K562 (cell line): ENCODE results near the gene TRIP10. TPM values are rescaled to one million over a fixed set of nuclear protein-coding genes. Genes with fewer than 3 reads are reported as not detected.

Source experiments
- ATAC-seq: fragments of 200-7000 bp; cut with Tn5 transposase; 3 replicates; pipeline ENCODE4 v1.9.1; 2020; ENCODE audit warnings: moderate library complexity
- BruUV-seq: library from RNA; stranded (reverse); fragments of 400-500 nt; replicated peaks from 2 replicates; lab custom pipeline; 2021; lab: Mats Ljungman, UMichigan
- CTCF ChIA-PET: fragments of 300-600 bp; formaldehyde crosslinking; extraction: SDS; loops from one replicate; lab custom pipeline; 2021; ENCODE audit warnings: low intra/inter-chr PET ratio; lab: Yijun Ruan, JAX
- POLR2A ChIA-PET: fragments of 300-600, 350-650 bp; sonication (Branson Sonifier 250); formaldehyde crosslinking; extraction: SDS; loops from one replicate; lab custom pipeline; 2021; ENCODE audit warnings: antibody characterized with exemption, inconsistent platforms; lab: Yijun Ruan, JAX
- DNase-seq, 4 experiments: peaks; one replicate each; pipeline versions ENCODE4 v3.0.0 to v3.0.0-alpha.2; 2011 to 2018; ENCODE audit warnings: low spot score in 3 of 4, mixed read lengths in 3 of 4; ENCODE audit errors: extremely low read depth in 1 of 4
- FAIRE-seq: peaks from 2 replicates; lab custom pipeline; 2011; peaks lifted over from hg19 to GRCh38; lab: Jason Lieb, UNC
- H2AFZ ChIP-seq: 2 replicates; pipeline ENCODE4 v1.6.0; 2011; ENCODE audit warnings: low read depth, low read length, control low read depth, inconsistent platforms
- H3K27ac ChIP-seq: fragments of 200-600 bp; 3 replicates; pipeline ENCODE4 v1.8.0; 2011; ENCODE audit warnings: low read depth, mild to moderate bottlenecking, control low read depth, inconsistent platforms, low read length, moderate library complexity, mixed read lengths; ENCODE audit errors: extremely low read depth
- H3K27me3 ChIP-seq, 2 experiments: fragments of 300-600 bp in 1 of 2; 2 replicates in 1 of 2; 3 replicates in 1 of 2; pipeline versions ENCODE4 v1.6.0 to v1.8.0; 2011; ENCODE audit warnings: inconsistent platforms in 2 of 2, low read length in 2 of 2, mild to moderate bottlenecking in 1 of 2, mixed read lengths in 1 of 2, moderate library complexity in 1 of 2; ENCODE audit not compliant: control insufficient read depth in 2 of 2, insufficient read depth in 2 of 2
- H3K36me3 ChIP-seq: fragments of 300-600 bp; 3 replicates; pipeline ENCODE4 v1.8.0; 2011; ENCODE audit warnings: mild to moderate bottlenecking, low read length, inconsistent platforms; ENCODE audit not compliant: control insufficient read depth, insufficient read depth
- H3K4me1 ChIP-seq, 2 experiments: fragments of 200-600 bp in 1 of 2; replicated peaks in 1 of 2; 2 replicates in 1 of 2; 3 replicates in 1 of 2; pipeline versions ENCODE4 v1.5.1 to v1.8.0; 2011; ENCODE audit warnings: inconsistent platforms in 2 of 2, low read length in 2 of 2, mild to moderate bottlenecking in 1 of 2, mixed read lengths in 1 of 2, moderate library complexity in 1 of 2; ENCODE audit not compliant: control insufficient read depth in 2 of 2, insufficient read depth in 2 of 2
- H3K4me2 ChIP-seq: 2 replicates; pipeline ENCODE4 v1.6.1; 2011; ENCODE audit warnings: low read length, control low read depth, inconsistent platforms, mixed read lengths; ENCODE audit not compliant: insufficient read depth
- H3K4me3 ChIP-seq: fragments of 200-600 bp; sonication (generic), shearing (Covaris generic); 2 replicates; pipeline ENCODE4 v1.5.1; 2016; ENCODE audit warnings: control low read depth, inconsistent platforms
- H3K79me2 ChIP-seq: fragments of 200-600 bp; 3 replicates; pipeline ENCODE4 v1.8.0; 2011; ENCODE audit warnings: low read length, inconsistent platforms; ENCODE audit not compliant: control insufficient read depth, insufficient read depth
- H3K9ac ChIP-seq, 2 experiments: 2 replicates each; pipeline versions ENCODE4 v1.6.0 to v1.6.1; 2011; ENCODE audit warnings: low read depth in 2 of 2, low read length in 2 of 2, control low read depth in 1 of 2, inconsistent platforms in 1 of 2, mild to moderate bottlenecking in 1 of 2, mixed read lengths in 1 of 2; ENCODE audit not compliant: insufficient read depth in 1 of 2
- H3K9me1 ChIP-seq: one replicate; pipeline ENCODE4 v1.6.0; 2011; ENCODE audit warnings: inconsistent platforms, mild to moderate bottlenecking, low read length, moderate library complexity; ENCODE audit not compliant: control insufficient read depth, insufficient read depth
- H3K9me3 ChIP-seq: replicated peaks from 2 replicates; pipeline ENCODE4 v1.5.1; 2011; ENCODE audit warnings: low read depth, low read length, inconsistent platforms; ENCODE audit not compliant: control insufficient read depth, insufficient read depth
- H4K20me1 ChIP-seq: replicated peaks from 2 replicates; pipeline ENCODE4 v1.6.1; 2011; ENCODE audit warnings: low read length, inconsistent platforms, mixed read lengths; ENCODE audit not compliant: control insufficient read depth, insufficient read depth
- CHCHD3 ChIP-seq: fragments of 250-450 bp; sonication (Bioruptor Pico); IDR thresholded peaks from 2 replicates; pipeline ENCODE4 v2.1.2; 2022; ENCODE audit warnings: mild to moderate bottlenecking
- DDX20 ChIP-seq: fragments of 450-650 bp; IDR thresholded peaks from 2 replicates; pipeline ENCODE4 v1.6.1; 2016; ENCODE audit warnings: missing genetic modification characterization, low read depth, mild to moderate bottlenecking, missing compliant biosample characterization, moderate library complexity
- E2F6 ChIP-seq, 2 experiments: IDR thresholded peaks; 2 replicates each; pipeline ENCODE4 v1.6.1; 2011; ENCODE audit warnings: borderline replicate concordance in 1 of 2, control low read depth in 1 of 2, low read depth in 1 of 2, low read length in 1 of 2, mild to moderate bottlenecking in 1 of 2, mixed read lengths in 1 of 2, moderate library complexity in 1 of 2; ENCODE audit not compliant: insufficient read depth in 1 of 2, insufficient read length in 1 of 2, poor library complexity in 1 of 2, severe bottlenecking in 1 of 2; ENCODE audit errors: extremely low read depth in 1 of 2
- FOXM1 ChIP-seq, 2 experiments: fragments of 450-650 bp in 1 of 2; sonication (generic) in 1 of 2; formaldehyde crosslinking in 1 of 2; IDR thresholded peaks; 2 replicates each; pipeline versions ENCODE4 v1.6.1 to v1.9.0; 2017 to 2022; ENCODE audit warnings: low read depth in 2 of 2, mild to moderate bottlenecking in 2 of 2, missing genetic modification reagents in 1 of 2, moderate library complexity in 1 of 2
- IRF1 ChIP-seq: sonication (generic); formaldehyde crosslinking; IDR thresholded peaks from 2 replicates; pipeline ENCODE4 v1.8.0; 2022; ENCODE audit warnings: missing genetic modification reagents, mild to moderate bottlenecking, borderline replicate concordance
- KDM5B ChIP-seq: fragments of 200-600 bp; sonication (generic); IDR thresholded peaks from 2 replicates; pipeline ENCODE4 v1.6.1; 2012; ENCODE audit warnings: low read depth, mild to moderate bottlenecking, moderate library complexity, low read length, control low read depth, inconsistent platforms; ENCODE audit not compliant: insufficient replicate concordance
- L3MBTL2 ChIP-seq: fragments of 450-650 bp; IDR thresholded peaks from 2 replicates; pipeline ENCODE4 v1.6.1; 2016; ENCODE audit warnings: mild to moderate bottlenecking, moderate library complexity
- NFATC3 ChIP-seq: fragments of 450-650 bp; IDR thresholded peaks from 2 replicates; pipeline ENCODE4 v1.6.1; 2017; ENCODE audit warnings: mild to moderate bottlenecking
- NRF1 ChIP-seq, 2 experiments: fragments of 450-650 bp; IDR thresholded peaks in 1 of 2; conservative IDR thresholded peaks in 1 of 2; 2 replicates each; pipeline ENCODE4 v1.6.1; 2014; ENCODE audit warnings: mild to moderate bottlenecking in 2 of 2
- PHF20 ChIP-seq: fragments of 450-650 bp; IDR thresholded peaks from 2 replicates; pipeline ENCODE4 v1.6.1; 2018; ENCODE audit not compliant: partially characterized antibody
- RBFOX2 ChIP-seq: fragments of 200-400 bp; formaldehyde crosslinking; IDR thresholded peaks from 2 replicates; pipeline ENCODE4 v1.6.1; 2017; ENCODE audit warnings: low read depth, mild to moderate bottlenecking, low read length, moderate library complexity
- SOX6 ChIP-seq: fragments of 450-650 bp; IDR thresholded peaks from 2 replicates; pipeline ENCODE4 v1.6.1; 2014; ENCODE audit warnings: mild to moderate bottlenecking
- ZBTB1 ChIP-seq: sonication (generic); formaldehyde crosslinking; IDR thresholded peaks from 2 replicates; pipeline ENCODE4 v1.8.1; 2023; ENCODE audit warnings: missing genetic modification reagents, low read depth, mild to moderate bottlenecking, borderline replicate concordance
- ZNF12 ChIP-seq: sonication (generic); formaldehyde crosslinking; IDR thresholded peaks from 2 replicates; pipeline ENCODE4 v1.4.0; 2020; ENCODE audit warnings: mild to moderate bottlenecking, missing genetic modification reagents
- WGBS: fragments of 100-300 bp; shearing (Covaris generic); methylation state at CpG from one replicate; pipeline ENCODE4 v1.1.6; 2016; ENCODE audit warnings: low coverage, mixed read lengths; ENCODE audit not compliant: insufficient coverage; ENCODE audit errors: missing lambda C conversion rate; 5-methylcytosine and 5-hydroxymethylcytosine counted together
- in situ Hi-C: fragments of 300-500 bp; cut with MboI; formaldehyde crosslinking; loops from 4 replicates; pipeline ENCODE4 v1.15.0; 2018; ENCODE audit warnings: inconsistent platforms, mixed read lengths
- intact Hi-C: fragments of 100-400 bp; cut with micrococcal nuclease; formaldehyde crosslinking; loops from 2 replicates; pipeline ENCODE4 v1.14.2; 2022
- polyA plus RNA-seq, 8 experiments: library from polyadenylated mRNA; depleted of rRNA in 4 of 8; stranded (reverse) in 5 of 8; unstranded in 3 of 8; fragments of >200 nt; fragmentation: Nextera tagmentation in 2 of 8; fragmentation: Illumina TruSeq in 1 of 8; extraction: Ambion mirVana in 2 of 8; extraction: Trizol in 1 of 8; gene quantifications; 2 replicates each; pipeline versions ENCODE4 v1.2.1 to v1.2.3, GENCODE V29; 2011 to 2014; ENCODE audit warnings: inconsistent platforms in 1 of 8, missing spikeins in 1 of 8
- total RNA-seq, 7 experiments: library from RNA; depleted of rRNA in 6 of 7; stranded (reverse); fragments of >200 nt in 6 of 7; fragmentation: Illumina TruSeq in 2 of 7; extraction: Trizol in 2 of 7; gene quantifications; 2 replicates each; pipeline versions ENCODE4 v1.2.1 to v1.2.3, GENCODE V29; 2011 to 2021; ENCODE audit warnings: low replicate concordance in 1 of 7
- TF ChIP-seq, protein P1 (sequence below): fragments of 450-650 bp; IDR thresholded peaks from 2 replicates; pipeline ENCODE4 v1.6.1; 2018; ENCODE audit not compliant: partially characterized antibody

TRIP10 gene
- total and polyA plus RNA-seq, 9 of the 15 experiments (the other 6 are each of a cell fraction or from before 2014, with no cell fraction given) = 1.2 to 66.8 (median 36.1) TPM

DNA sequence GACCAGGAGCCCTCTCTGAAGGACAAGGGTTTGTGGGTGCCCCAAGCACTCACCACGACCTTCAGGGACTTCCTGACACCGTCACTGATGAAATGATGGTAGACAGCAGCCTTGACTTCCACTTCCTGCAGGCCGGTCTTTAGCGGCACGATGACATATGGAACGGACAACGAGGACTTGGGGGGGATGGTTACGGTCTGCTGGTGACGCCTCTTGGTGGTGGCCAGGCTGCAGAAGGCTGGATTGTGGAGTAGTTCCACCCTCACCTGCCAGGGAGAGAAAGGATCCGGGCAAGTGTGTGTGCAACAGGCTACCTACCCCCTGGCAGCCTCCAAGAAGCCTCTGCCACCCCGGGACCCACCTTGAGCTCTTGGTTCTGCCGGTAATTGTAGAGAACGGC is 42.2 kb upstream of the TRIP10 start:
- WGBS = 18% methylated on average over 13 of the region's 13 CpGs
- H3K79me2 ChIP-seq = no peaks in the 10 kb centered on the region
- H3K36me3 ChIP-seq = no peaks in the 10 kb centered on the region
- intact Hi-C loops = no loop called here
- H2AFZ ChIP-seq = peak overlapping the region; percentile 89
- H3K9ac ChIP-seq = peak overlapping the region in 1 of 2 experiments; percentile 74; a peak in 2 of 4 replicates
- ChIA-PET CTCF (no interaction called here), POLR2A (interaction anchor here (1.1 kb wide), 1 partner anchor 9 kb away, joined by 3 read pairs; no protein-coding TSS in a partner anchor)
- H3K4me1 ChIP-seq = peaks cover 7 to 27% of the 10 kb centered on the region in 2 experiments; a peak in 3 of 5 replicates
- no peaks in the 10 kb centered on the region for H3K9me1 ChIP-seq
- no peak overlapping the region for H3K4me3 ChIP-seq
- peak in 1 of 4 experiments; percentile 26 for DNase-seq
- no peak; the same call in 2 of the 3 replicates for ATAC-seq
- peaks cover 5 to 6% of the 10 kb centered on the region in 2 experiments; a peak in 3 of 5 replicates for H3K27me3 ChIP-seq
- FAIRE-seq = peak; percentile 55
- no peaks in the 10 kb centered on the region for H4K20me1 ChIP-seq
- peak overlapping the region; percentile 49; the same call in 1 of the 2 replicates for H3K4me2 ChIP-seq
- H3K27ac ChIP-seq = no peak overlapping the region
- in situ Hi-C loops = no loop called here
- BruUV-seq = no TSS peak
- H3K9me3 ChIP-seq = no peaks in the 10 kb centered on the region
- no peak for TF ChIP-seq NFATC3
- no peak for TF ChIP-seq FOXM1 (IDR thresholded peaks at IDR 0.05; ENCODE audit: low read depth)
- TF ChIP-seq FOXM1 (CRISPR knock-in tag; IDR thresholded peaks at IDR 0.05; ENCODE audit: low read depth) = no peak
- TF ChIP-seq, protein P1, sequence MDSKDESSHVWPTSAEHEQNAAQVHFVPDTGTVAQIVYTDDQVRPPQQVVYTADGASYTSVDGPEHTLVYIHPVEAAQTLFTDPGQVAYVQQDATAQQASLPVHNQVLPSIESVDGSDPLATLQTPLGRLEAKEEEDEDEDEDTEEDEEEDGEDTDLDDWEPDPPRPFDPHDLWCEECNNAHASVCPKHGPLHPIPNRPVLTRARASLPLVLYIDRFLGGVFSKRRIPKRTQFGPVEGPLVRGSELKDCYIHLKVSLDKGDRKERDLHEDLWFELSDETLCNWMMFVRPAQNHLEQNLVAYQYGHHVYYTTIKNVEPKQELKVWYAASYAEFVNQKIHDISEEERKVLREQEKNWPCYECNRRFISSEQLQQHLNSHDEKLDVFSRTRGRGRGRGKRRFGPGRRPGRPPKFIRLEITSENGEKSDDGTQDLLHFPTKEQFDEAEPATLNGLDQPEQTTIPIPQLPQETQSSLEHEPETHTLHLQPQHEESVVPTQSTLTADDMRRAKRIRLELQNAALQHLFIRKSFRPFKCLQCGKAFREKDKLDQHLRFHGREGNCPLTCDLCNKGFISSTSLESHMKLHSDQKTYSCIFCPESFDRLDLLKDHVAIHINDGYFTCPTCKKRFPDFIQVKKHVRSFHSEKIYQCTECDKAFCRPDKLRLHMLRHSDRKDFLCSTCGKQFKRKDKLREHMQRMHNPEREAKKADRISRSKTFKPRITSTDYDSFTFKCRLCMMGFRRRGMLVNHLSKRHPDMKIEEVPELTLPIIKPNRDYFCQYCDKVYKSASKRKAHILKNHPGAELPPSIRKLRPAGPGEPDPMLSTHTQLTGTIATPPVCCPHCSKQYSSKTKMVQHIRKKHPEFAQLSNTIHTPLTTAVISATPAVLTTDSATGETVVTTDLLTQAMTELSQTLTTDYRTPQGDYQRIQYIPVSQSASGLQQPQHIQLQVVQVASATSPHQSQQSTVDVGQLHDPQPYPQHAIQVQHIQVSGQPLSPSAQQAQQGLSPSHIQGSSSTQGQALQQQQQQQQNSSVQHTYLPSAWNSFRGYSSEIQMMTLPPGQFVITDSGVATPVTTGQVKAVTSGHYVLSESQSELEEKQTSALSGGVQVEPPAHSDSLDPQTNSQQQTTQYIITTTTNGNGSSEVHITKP = peak; percentile 96
- TF ChIP-seq PHF20 = no peak
- TF ChIP-seq IRF1 (CRISPR knock-in tag) = no peak
- TF ChIP-seq ZBTB1 (CRISPR knock-in tag) = no peak
- no peak for TF ChIP-seq SOX6
- peak; percentile 52; the same call in 1 of the 2 replicates for TF ChIP-seq L3MBTL2
- TF ChIP-seq E2F6 (IDR thresholded peaks at IDR 0.05; ENCODE audit: borderline replicate concordance in 1 of 2, extremely low read depth in 1 of 2, insufficient read depth in 1 of 2, insufficient read length in 1 of 2, low read depth in 1 of 2, low read length in 1 of 2, poor library complexity in 1 of 2, severe bottlenecking in 1 of 2) = peak in 1 of 2 experiments; percentile 35
- TF ChIP-seq CHCHD3 (CRISPR knock-in tag) = no peak
- TF ChIP-seq ZNF12 (CRISPR knock-in tag) = no peak
- no peak for TF ChIP-seq NRF1 (conservative IDR thresholded peaks at IDR 0.05 in 1 of 2, IDR thresholded peaks at IDR 0.05 in 1 of 2)
- no peak for TF ChIP-seq KDM5B
- TF ChIP-seq RBFOX2 = no peak
- TF ChIP-seq DDX20 (tag) = no peak
